PC-3 (cell line): ENCODE measurements around the gene PLXND1.

ENCODE experiments used
- CTCF ChIP-seq: fragments of 300-600 bp; sonication (generic); conservative IDR thresholded peaks from 2 replicates; pipeline ENCODE4 v1.5.1; 2017; ENCODE audit warnings: antibody characterized with exemption, low read depth, mild to moderate bottlenecking, low read length
- EZH2 ChIP-seq: fragments of 300-600 bp; sonication (generic); IDR thresholded peaks from one replicate; pipeline ENCODE4 v1.6.1; 2017; ENCODE audit warnings: antibody characterized with exemption, mild to moderate bottlenecking, low read length; ENCODE audit not compliant: unreplicated experiment

- TF ChIP-seq CTCF (no peak), EZH2 (no peak)
Observed at GRCh38 chr3:129547241-129547640, 59.2 kb downstream of the PLXND1 start.
